GM15510 (cell line): ENCODE results near the gene HS3ST3A1.

Experiments
- POLR2A ChIP-seq: IDR thresholded peaks from 3 replicates; pipeline ENCODE4 v1.6.1; 2011; ENCODE audit warnings: borderline replicate concordance; ENCODE audit not compliant: insufficient read length; ENCODE audit errors: extremely low read depth

The HS3ST3A1 gene

DNA sequence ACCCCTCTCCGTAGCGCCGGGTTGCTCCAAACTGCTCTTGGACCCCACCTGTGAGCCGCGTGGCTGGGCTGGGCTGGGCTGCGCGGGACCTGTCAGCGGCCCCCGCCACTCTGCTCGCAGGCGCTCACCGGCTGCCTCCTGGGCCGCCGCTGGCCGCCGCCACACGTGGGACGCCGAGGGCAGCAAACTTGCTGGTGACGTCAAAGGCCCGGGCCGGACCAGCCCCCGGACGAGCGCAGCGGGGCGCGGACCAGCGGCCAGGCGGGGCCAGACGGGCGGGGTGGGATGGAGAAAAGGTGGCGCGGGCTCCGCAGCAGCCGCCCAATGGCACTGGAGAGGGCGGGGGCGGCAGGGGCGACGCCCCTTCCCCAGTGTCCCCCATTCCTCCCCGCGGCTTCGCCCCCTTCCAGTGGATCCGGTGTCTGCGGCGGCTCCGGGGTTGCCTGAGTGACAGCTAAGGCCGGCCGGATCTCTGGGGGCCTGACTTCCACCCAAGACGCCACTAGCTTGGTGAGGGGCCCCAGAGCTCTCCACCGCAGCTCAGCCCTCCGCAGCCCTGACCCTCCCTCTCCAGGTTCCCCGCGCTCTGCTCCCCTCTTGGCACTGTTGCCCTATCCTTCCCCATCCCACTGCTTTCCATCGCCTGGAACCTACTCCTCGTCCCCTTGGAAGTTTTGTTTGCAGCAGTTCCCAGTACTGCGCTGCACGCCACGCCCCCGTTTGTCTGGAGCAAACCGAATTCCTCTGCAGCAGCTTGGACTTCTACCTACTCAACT is at the start of gene HS3ST3A1:
Gene HS3ST3A1, minus strand, starts transcription at position 154 of the 776 bp plus-strand sequence. CDS start 800 bp downstream, outside the sequence.
- TF ChIP-seq POLR2A, result no peak

DNA sequence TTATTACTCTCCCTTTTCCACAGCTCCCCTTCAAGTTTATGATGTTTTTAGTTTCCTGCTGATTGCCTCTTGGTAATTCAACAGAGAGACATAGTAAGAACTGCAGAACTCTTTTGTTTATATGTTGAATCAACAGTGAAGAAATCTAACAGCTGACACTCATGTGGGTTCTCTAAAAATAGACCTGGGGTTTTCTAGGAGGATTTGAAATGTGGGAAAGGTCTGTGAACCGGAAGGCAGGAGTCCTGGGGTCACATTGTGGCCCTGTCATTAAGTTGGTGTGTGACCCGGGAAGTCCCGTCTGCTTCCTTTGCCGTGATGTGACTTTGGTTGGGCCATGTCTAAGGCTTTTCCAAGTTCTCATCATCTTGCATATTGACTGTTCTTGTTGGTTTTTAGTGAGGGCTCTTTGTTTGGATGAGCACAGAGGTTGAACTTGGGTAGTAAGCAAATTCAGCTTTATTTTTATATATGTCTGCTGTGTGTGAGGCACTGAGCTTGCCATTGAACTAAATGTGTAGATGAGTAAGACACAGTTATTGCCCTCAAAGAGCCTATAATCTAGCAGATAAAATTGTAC is 48.5 kb upstream of the HS3ST3A1 start:
- TF ChIP-seq POLR2A, result no peak

DNA sequence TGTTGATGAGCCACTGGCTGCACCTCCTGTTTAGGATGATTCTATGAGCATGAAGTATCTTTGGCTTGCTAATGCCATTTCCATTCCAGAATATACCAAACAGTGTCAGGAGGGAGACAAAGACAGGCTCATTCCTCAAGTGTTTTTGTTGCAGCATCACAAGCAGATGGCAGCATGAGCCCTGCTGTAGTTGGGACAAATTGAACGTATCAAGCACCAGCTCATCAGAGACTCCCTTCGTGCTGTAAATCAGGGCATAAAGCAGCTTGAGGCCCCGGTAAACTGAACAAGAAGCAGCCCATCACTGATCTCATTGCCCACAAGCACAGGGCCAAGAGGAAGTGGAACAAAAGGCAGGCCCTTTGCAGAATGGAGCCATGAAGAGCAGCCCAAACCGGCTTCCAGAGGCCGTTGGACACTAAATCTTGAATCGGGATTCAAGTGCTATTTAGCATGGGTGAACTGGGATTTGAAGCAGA is 45.9 kb upstream of the HS3ST3A1 start:
- no peak for TF ChIP-seq POLR2A

DNA sequence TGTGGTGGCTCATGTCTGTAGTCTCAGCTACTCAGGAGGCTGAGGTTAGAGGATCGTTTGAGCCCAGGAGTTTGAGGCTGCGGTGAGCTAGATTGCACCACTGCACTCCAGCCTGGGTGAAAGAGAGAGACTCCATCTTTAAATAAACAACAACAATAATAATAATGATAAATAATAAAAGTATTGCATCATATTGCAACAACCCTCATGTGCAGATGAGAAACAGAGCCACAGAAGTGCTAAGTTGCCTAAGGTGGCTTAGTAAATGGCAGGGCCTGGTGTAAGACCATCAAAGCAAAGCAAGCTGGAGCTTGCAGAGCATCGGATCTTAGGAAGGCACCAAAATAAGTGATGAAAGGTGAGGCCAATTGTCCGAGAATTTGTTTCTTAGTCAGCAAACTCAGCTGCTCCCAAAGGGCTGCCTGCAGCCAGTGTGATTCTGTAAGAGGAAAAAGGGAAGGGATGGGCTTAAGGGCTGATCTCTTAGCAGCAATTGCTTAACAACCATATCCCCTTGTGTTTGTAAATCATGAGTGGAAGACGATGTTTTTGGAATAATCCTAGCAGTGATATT is 45.3 kb upstream of the HS3ST3A1 start:
- TF ChIP-seq POLR2A, result no peak

DNA sequence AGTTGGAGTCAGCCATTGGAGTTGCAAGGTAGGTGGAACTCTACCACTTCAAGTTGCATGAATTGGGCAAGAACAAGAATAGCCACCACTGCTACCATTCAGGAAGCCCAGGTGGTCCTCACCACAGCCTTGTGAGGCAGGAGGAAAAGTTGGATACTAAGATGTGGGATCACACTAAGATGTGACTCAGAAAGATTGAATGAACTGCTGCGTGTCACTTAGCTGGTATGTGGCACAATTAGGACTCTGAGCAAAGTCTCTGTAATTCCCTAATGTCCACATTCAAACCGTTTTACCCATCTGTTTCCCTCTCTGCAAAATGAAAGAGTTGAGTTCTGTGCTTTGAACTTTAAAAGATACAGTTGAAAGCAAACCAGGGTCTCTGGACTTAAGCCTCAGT is 44.7 kb upstream of the HS3ST3A1 start:
- no peak for TF ChIP-seq POLR2A

DNA sequence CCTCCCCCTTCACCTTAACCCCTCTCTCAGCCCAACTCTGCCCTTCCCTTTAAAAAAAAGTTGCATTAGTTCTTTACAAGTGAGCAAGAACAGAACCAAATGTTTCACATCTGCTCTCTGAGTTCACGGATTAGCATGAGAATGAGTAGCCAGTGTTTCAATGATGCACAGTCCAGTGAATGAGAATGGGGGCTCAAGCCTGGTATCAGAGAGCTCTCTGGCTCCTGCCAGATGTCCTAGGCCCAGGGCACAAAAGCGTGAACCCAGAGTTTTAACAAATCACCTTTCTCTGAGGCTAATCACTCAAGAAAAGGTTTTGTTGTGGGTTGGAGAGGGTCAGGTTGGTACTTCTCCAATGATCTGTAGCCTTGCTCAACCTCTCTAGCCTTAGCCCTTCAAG is 41.5 kb upstream of the HS3ST3A1 start:
- TF ChIP-seq POLR2A, result no peak

DNA sequence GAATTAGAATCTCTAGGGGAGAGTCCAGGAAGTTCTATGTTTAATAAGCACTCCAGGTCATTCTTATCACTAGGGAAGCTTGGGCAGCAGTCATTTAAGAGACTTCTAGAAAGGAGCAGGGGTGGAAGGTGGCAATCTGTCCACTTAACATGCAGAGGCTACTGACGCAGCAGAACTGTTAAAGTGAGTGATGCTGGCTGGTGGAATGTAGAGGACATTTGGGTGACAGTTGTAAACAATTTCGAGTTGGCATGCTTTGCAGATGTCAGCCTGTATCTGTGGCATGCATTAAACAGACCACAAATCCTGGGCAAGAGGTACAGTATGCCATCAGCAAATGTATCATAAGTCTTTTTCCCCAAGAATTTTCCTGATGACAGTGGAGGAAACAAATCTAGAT is 40.5 kb upstream of the HS3ST3A1 start:
- TF ChIP-seq POLR2A, result no peak

DNA sequence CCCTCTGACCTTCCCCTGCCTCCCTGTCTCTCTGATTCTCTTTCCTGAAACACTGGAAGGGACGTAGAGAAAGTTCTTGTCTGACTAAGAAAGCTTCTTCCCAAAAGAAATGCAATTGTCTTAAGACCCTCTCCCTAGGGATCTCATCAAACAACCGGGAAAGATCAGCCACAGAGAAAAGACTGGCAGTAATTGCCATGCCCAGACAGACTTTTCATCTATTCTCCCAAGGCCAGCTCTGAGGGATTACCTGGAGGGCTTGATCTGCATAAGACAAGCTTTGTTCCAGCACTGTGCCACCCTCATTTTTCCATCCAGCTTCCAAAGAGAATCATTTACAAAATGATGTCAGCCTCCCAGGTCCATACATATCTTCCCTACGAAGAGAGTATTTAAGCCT is 38.8 kb upstream of the HS3ST3A1 start:
- TF ChIP-seq POLR2A, result no peak

DNA sequence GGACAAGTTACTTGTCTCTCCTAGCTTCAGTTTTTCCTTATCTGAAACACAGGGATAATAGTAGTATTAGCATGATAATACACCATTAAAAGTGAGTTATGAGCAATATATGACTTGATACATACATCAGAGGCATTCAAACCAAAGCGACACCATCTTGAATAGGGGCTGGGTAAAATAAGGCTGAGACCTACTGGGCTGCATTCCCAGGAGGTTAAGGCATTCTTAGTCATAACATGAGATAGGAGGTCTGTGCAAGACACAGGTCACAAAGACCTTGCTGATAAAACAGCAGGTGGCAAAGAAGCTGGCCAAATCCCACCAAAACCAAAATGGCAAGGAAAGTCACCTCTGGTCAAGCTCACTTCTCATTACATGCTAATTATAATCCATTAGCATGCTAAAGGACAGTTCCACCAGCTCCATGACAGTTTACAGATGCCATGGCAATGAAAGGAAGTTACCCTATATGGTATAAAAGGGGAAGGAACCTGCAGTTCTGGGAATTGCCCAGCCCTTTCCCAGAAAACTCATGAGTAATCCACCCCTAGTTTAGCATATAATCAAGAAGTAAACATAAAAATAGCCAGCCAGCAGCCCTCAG is 37.2 kb upstream of the HS3ST3A1 start:
- TF ChIP-seq POLR2A, result no peak

DNA sequence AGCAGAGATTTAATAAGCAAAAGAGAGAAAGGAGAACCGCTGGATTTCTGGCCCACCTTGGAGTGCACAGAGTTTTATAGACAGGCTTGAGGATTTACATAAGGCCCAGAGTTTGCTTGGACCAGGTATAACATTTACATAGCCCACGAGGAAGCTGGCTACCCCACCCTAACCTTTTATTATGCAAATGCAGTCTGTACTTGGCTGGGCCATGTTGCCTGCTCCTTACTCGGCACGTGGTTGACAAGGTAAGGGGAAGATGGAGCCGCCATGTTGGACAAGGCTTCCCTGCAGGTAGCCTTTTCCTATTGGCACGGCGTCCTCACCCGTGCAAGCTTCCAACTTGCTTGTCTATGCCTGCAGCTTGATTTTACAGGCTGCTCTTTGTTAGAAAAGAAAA is 35.2 kb upstream of the HS3ST3A1 start:
- TF ChIP-seq POLR2A, result no peak

DNA sequence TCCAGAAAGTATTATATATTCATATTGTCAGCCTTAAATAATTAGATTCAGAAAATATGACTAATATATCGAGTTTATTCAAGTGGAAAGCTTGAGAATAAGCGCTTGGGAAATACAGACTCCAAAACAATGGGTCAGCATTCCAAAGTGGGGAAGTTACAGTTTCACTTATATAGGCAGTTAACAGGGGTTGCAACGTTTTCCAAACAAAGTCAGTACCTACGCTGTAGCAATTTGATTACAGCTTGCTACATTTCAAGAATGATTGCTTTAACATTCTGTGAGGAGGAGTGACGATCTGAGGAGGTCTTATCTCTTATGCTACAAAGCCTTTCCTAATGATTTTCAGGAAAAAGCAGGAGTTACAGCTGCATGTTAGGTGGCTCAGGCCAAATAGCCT is 34.2 kb upstream of the HS3ST3A1 start:
- TF ChIP-seq POLR2A, result no peak

DNA sequence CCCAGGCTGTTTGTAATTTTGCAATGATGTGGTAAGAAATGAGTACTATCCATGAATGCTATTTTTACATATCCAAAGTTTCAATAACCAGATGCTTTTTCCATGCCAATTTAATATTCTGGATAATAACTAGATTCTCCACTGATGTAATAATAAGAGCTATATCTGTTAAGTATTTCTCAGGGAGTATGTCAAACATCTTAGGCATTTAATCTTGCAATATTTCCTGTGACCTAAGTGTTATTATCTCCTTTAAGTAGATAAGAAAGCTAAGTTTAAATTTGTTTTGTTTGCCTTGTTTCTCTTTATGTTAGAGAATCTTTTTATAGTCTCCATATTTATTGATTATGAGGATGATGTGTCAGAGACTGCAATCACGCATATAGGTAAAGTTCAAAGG is 32.3 kb upstream of the HS3ST3A1 start:
- TF ChIP-seq POLR2A, result no peak

DNA sequence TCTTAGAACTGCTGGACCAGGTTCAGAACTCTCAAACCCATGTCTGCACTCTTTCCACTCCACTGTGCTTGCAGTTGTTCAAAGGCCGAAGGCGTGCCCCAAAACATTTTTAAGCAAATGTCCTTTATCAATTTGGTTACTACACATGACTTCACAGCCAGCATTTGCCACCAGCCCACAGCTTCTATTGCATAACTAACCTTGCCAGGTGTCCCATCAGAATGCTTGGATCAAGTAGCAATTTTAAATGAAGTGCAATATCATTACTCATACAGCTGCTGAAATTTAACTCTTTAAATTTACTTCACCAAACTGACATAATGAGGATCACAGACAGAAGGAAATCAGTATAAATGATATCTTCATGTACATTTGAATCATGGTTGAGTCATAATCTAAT is 29.8 kb upstream of the HS3ST3A1 start:
- no peak for TF ChIP-seq POLR2A

DNA sequence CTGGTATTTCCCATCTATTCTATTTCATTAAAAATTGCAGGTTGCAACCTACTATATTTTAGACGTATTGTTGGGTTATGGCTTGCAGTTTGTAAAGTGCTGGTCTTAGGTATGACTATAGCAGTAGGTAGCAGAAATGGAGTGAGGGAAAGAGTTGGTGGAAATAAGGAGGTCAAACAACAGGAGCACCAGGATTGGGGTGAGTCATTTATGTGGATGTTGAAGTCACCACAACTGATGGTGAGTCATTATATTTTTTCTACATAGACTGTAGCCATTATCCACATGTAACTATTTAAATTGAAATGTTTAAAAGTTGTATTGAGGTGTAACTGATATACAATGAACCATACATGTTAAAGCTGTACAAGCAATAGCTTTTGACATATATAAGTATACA is 25.0 kb upstream of the HS3ST3A1 start:
- no peak for TF ChIP-seq POLR2A

DNA sequence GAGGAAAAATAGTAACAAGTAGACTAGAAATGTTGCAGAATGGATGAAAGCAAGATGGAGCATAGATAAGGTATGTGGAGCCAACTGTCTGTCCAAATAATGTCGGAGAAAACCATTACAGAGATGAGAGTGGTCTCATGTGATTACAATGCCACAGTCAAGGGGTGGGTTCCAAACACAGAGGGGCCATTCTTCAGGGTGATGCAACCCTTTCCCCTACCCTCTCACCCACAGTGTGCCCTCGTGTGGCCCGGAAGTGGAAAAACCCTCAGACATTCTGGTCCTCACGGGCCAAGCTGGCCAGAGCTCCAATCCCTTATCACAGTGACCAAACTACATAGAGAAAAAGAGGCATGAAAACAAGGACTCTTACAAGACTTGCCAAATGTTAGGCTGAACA is 17.7 kb upstream of the HS3ST3A1 start:
- TF ChIP-seq POLR2A, result no peak
